Measurements from ENCODE around the gene CCDC106.

DNA sequence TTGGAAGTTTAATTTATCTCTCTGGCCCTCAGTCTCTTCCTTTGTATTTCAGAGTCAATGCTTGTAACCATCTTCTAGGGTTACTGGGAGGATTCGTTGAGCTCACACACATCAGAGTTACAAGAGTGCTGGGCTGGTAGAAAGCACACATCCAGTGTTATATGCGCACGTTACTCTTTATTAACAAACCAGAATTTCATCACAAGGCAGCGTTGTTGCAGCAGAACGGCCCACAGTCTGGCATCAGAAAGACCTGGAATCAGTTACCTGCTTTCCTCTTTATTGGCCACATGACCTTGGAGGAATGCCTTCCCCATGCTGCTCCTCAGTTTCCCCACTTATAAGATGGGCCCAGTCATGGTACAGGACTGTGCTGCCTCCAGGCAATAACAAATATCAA lies 38.7 kb upstream of the CCDC106 start:
- TF ChIP-seq, protein P1, sequence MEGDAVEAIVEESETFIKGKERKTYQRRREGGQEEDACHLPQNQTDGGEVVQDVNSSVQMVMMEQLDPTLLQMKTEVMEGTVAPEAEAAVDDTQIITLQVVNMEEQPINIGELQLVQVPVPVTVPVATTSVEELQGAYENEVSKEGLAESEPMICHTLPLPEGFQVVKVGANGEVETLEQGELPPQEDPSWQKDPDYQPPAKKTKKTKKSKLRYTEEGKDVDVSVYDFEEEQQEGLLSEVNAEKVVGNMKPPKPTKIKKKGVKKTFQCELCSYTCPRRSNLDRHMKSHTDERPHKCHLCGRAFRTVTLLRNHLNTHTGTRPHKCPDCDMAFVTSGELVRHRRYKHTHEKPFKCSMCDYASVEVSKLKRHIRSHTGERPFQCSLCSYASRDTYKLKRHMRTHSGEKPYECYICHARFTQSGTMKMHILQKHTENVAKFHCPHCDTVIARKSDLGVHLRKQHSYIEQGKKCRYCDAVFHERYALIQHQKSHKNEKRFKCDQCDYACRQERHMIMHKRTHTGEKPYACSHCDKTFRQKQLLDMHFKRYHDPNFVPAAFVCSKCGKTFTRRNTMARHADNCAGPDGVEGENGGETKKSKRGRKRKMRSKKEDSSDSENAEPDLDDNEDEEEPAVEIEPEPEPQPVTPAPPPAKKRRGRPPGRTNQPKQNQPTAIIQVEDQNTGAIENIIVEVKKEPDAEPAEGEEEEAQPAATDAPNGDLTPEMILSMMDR (conservative IDR thresholded peaks at IDR 0.05; ENCODE audit: low read length), result no peak
- TF ChIP-seq EZH2phosphoT487 (IDR thresholded peaks at IDR 0.05; ENCODE audit: borderline replicate concordance, low read depth, low read length), result no peak

Data from OCI-LY7 (cell line).